MG63 (cell line): ENCODE results near the gene PRPF18. TPM values are rescaled to one million over a fixed set of nuclear protein-coding genes. Genes with fewer than 3 reads are reported as not detected.

Experiments used
- DNase-seq: peaks from one replicate; pipeline ENCODE4 v3.0.0-alpha.2; 2020
- H3K27me3 ChIP-seq: fragments of 250-450 bp; sonication (Bioruptor Pico); 2 replicates; pipeline ENCODE4 v1.5.1; 2020; ENCODE audit warnings: mild to moderate bottlenecking, moderate library complexity
- H3K36me3 ChIP-seq: fragments of 250-450 bp; sonication (Bioruptor Pico); 2 replicates; pipeline ENCODE4 v1.5.1; 2020; ENCODE audit warnings: mild to moderate bottlenecking, moderate library complexity
- H3K4me3 ChIP-seq: fragments of 250-450 bp; sonication (Bioruptor Pico); 2 replicates; pipeline ENCODE4 v1.5.1; 2020; ENCODE audit warnings: mild to moderate bottlenecking, moderate library complexity
- H3K9me3 ChIP-seq: fragments of 250-450 bp; sonication (Bioruptor Pico); 2 replicates; pipeline ENCODE4 v1.5.1; 2020; ENCODE audit warnings: mild to moderate bottlenecking, moderate library complexity
- total RNA-seq: library from RNA; depleted of rRNA; stranded (reverse); fragments of >200 nt; shearing (Covaris generic); gene quantifications from 2 replicates; pipeline ENCODE4 v1.2.3, GENCODE V29; 2014; ENCODE audit warnings: low replicate concordance

The PRPF18 gene
- total RNA-seq, 1 experiment from 2014 or later = 18.3 TPM

DNA sequence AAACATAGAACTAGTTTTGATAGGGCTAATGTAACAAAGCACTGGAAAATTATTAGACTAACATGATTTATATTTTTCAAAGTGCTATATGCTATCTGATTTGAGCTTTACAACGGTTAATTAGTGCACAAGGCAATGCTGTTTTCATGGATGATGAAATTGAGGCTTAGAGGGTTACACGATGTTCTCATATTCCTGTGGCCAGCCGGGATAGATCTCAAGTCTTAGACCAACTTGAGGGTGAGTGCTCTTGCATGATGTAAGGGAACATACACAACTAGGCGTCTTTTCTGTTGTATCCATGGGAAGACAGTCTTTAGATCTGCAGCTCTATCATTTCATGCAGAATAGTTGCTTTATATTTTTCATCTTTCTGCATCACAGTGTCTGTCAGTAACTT, 4.1 kb downstream of the PRPF18 start:
- no peaks in the 10 kb centered on the region for H3K9me3 ChIP-seq
- H3K4me3 ChIP-seq = no peak overlapping the region
- peaks cover 4% of the 10 kb centered on the region for H3K36me3 ChIP-seq
- no peak for DNase-seq
- H3K27me3 ChIP-seq = no peaks in the 10 kb centered on the region

DNA sequence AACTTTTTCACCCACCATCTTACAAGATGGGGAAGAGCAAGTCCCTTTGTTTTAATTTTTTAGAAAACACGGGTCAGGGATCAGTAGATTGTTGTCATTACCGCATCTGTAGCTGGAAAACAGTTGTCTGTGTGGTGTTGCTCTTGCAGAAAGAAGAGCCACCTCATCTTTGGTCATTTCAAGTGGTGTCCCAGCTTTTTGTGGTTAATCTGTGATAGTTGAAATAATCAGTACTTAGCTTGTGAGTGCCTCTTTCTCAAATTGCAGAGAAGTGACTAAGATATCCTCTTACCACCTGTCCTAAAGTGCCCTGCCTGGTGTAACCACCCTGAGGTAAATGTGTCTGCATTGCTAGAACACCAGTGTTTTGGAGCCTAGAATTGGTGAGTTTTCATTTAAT, 5.5 kb downstream of the PRPF18 start:
- no peaks in the 10 kb centered on the region for H3K9me3 ChIP-seq
- DNase-seq = no peak
- H3K27me3 ChIP-seq = no peaks in the 10 kb centered on the region
- H3K36me3 ChIP-seq = peaks cover 4% of the 10 kb centered on the region
- H3K4me3 ChIP-seq = no peak overlapping the region

DNA sequence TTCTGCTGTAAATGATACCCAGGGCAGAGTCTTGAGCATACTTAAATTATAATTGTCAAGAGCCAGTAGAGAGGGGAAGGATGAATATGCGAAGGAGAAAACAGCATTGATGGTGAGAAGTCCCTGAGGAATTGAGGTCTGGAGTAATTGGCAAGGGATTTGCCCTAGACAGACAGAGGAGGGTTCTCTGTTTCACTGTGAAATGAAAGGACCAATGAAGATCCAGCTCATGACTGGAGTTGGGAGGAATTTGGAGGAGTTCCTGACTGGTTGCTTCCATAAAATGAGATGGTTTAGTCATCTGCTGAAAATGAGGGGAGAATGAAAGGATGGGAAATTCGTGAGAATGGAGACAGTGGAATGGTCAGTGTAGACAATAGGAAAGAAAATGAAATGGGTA, 6.8 kb downstream of the PRPF18 start:
- H3K4me3 ChIP-seq = no peak overlapping the region
- no peaks in the 10 kb centered on the region for H3K27me3 ChIP-seq
- peaks cover 4% of the 10 kb centered on the region for H3K36me3 ChIP-seq
- no peak for DNase-seq
- no peaks in the 10 kb centered on the region for H3K9me3 ChIP-seq

DNA sequence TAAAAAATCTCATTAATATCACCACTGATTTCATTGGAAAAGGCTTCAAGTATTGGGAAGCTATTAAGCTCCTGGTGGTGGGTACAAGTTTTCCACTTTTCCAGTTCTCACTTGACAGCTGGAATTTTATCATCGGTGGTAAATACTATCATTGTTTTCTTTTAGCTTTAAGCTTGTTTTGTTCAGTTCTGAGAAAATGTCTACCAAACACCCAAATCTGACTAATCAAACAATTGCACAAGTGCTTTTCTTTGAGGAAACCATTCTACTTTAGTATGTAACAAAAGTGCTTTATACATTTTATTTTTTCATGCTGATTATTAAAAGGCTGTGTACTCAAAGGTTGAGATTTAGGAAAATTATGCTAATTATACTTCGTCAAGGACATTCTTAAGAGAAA, 7.9 kb downstream of the PRPF18 start:
- H3K9me3 ChIP-seq = no peaks in the 10 kb centered on the region
- H3K36me3 ChIP-seq = peaks cover 4% of the 10 kb centered on the region
- no peak for DNase-seq
- no peak overlapping the region for H3K4me3 ChIP-seq
- H3K27me3 ChIP-seq = no peaks in the 10 kb centered on the region

DNA sequence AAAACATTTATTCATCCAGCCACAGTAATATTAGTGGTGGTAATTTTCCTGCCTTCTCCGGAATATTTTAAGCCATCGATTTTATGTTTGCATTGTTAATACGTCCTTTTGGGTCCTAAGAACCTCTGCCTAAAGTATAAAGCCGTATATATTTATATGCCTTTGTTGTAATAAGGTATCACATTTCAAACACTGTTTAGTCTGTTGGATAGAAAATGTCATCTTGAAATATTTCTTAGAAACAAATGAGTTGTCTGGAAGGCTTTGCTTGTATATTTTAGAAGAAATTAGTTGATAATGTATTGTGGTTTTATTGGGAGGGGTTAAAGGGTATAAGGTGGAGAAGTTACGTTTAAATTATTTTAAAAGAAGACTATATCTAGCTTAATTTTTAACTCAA, 11.1 kb downstream of the PRPF18 start:
- no peak overlapping the region for H3K4me3 ChIP-seq
- no peaks in the 10 kb centered on the region for H3K27me3 ChIP-seq

DNA sequence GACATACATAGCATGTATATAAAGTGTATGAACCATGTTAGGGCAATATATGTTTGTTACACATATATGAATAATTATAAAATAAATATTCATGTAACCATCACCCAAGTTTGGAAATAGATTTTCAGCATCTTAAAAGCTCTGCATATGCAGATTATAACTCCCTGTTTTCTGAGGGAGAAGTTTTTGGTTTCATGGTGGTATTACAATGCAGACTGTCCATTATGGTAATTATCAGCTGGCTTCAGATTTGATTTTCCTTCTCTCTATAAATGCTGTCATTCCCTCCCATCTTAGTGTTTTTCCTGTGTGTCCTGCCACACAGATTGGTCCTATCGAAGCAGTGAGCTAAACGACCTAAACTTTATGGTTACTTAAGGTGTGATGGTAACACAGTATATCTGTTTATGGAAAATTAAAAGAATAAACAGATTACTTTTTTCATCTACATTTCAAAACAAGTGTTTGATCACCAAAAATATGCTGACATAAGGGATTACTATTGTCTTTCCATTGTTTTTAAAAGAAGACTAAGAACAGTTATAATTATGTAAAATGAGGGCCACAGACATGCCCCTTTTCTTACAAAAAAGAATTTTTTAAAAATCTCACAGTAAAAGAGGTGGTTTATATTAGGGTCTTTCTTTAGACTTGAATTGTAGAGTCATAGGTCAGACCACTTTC, 17.7 kb downstream of the PRPF18 start:
- Histone ChIP-seq H3K27me3 (no peaks in the 10 kb centered on the region), H3K9me3 (no peaks in the 10 kb centered on the region), H3K4me3 (no peak overlapping the region), H3K36me3 (peaks cover 7% of the 10 kb centered on the region; the same call in 1 of the 2 replicates)
- DNase-seq = no peak

More for the DNA sequence above, 11.1 kb downstream of the PRPF18 start:
- Histone ChIP-seq H3K36me3 (no peaks in the 10 kb centered on the region; the same call in 1 of the 2 replicates), H3K9me3 (no peaks in the 10 kb centered on the region)
- DNase-seq = no peak

DNA sequence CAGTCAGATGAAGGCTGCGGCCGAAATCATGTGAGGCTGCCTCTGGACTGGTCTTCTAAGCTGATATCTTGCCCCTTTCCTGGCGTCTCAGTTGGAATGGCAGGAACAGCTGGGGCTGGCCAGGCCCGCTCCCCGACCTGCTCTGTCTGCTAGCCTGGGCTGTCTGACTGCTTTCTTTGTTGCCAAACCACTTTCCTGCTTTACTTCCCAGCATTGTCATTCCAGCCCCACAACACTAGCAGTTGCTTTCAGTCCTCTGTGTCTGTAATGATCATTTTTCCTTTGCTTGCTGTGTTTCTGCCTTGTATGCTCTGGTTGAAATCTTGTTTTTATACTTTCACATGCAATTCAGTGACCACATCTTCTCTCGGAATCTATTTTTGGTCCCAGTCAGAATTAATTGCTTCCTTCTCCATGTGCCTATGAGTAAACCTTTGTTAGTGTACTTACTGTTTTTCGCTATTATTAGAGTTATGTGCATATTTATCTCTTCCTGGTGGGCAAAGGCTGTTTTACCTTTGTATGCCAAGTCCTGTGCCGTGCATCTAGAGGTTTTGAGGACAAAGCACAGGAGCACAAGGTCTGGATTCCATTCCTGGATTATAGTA, 21.6 kb downstream of the PRPF18 start:
- H3K4me3 ChIP-seq = no peak overlapping the region
- H3K27me3 ChIP-seq = no peaks in the 10 kb centered on the region

DNA sequence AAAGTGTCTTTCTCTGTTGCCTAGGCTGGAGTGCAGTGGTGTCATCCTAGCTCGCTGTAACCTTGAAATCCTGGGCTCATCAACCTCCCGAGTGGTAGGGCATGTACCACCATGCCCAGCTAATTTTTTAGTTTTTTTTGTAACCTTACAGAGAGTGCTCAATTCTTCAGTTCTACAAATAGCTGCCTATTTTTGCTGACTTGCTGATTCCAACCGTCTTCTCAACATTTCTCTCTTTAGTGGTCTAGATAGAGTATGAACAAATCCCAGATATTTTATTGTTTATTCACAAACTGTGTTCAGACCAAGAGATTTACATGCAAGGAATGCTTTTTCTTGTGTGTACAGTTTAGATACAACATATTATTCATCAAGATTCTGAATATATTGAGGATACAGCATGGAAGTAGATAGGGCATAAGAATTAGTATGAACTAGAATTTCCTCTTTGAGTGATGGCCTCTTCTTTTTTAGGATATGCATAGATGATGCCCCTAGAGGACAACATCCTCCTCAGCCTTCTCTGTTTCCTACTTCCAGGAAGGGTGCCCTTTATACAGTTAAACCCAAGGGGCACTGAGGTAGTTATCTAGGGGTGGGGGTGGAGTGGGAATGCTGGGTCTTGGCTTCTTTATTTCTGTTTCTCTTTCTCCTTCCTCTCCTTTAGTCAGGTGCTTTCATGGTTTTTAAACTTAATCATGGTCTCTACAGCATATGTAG, 26.0 kb downstream of the PRPF18 start:
- Histone ChIP-seq H3K4me3 (no peak overlapping the region), H3K36me3 (peaks cover 25% of the 10 kb centered on the region), H3K9me3 (no peaks in the 10 kb centered on the region), H3K27me3 (no peaks in the 10 kb centered on the region)
- no peak for DNase-seq

More for the DNA sequence above, 21.6 kb downstream of the PRPF18 start:
- H3K9me3 ChIP-seq = no peaks in the 10 kb centered on the region
- no peak for DNase-seq
- H3K36me3 ChIP-seq = peaks cover 13% of the 10 kb centered on the region

DNA sequence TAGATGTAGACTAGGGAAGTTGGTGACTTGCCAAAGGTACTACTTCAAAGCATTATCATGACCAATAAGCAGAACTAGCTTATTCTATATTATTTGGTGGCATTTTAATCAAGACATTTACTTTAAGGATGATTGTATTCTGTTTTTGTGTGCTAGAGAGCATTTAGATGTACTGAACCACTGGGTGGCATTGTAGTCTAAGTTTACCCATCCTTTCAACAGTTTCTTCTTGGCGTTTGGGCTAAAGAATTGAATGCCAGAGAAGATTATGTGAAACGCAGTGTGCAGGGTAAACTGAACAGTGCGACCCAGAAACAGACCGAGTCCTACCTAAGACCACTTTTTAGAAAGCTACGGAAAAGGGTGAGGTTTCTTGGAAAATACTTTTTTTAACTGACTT, 26.8 kb downstream of the PRPF18 start:
- Histone ChIP-seq H3K9me3 (no peaks in the 10 kb centered on the region), H3K27me3 (no peaks in the 10 kb centered on the region), H3K36me3 (peaks cover 25% of the 10 kb centered on the region), H3K4me3 (no peak overlapping the region)
- DNase-seq = no peak

DNA sequence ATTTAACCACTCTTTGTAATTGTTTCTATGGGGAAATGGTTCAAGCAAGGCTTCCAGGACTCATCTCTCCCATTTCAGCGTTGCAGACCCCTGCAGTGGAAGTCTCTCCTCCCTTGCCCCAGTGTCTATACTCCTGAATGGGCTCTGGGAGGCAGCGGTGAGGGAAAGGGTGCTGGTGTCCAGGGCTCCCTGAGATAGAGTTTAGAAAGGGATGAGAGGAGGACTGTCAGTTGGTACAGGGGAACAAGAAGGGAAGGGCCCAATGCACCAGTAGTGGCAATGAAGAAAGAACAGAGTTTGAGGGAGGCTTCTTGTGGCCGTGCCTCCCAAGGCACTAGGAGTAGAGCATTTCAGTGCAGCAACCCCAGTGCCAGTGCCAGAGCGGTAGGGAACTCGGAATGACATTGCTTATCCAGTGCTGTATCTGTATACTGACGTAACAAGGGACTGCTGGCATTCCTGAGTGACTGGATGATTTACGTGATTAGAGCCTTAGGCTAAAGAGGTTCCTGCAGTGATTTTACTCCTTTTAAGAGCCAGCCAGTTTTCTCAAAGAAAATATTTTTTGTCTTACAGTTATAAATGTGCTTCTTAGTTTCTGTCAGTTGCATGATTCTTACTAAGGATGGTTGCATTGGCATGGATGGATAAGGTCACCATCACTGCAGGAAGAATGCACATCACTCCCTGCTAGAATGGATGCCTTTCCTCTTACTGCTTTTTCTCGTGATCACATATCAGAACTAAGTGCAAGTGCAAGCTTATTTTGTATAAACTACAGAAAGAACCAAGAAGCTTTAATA, 28.0 kb downstream of the PRPF18 start:
- no peaks in the 10 kb centered on the region for H3K27me3 ChIP-seq
- no peak for DNase-seq
- H3K4me3 ChIP-seq = no peak overlapping the region
- no peaks in the 10 kb centered on the region for H3K9me3 ChIP-seq
- peaks cover 24% of the 10 kb centered on the region for H3K36me3 ChIP-seq

DNA sequence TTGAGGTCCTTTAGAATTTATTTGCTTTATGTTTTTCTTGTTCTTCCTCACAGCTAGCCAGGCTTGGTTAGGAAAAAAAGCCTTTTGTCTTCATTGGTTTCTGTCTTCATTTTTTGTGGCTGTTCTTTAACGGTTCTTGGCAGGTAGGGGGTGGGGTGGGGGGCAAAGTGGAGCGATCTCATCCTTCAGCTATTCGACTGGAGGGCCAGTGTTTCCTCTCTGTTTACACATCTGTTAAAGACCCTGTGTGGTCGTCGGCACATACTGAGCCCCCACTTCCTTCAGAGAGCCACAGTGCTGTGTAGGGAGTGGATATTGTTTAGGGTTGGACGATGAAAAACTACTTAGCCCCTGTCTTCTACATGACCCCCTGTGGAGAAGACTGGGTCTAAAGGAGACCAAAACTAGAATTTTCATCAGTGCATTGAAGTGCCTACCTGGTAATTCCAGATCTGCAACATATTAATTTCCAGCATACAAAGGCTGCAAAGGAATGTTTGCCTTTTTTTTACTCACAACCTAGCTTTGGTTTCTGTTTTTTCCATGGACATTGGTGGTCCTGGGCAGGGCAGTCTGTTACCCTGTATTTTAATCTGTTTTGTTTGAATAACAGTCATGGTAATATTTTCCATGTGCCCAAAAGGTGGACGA, 29.0 kb downstream of the PRPF18 start:
- peaks cover 21% of the 10 kb centered on the region for H3K36me3 ChIP-seq
- no peak for DNase-seq
- no peaks in the 10 kb centered on the region for H3K9me3 ChIP-seq

DNA sequence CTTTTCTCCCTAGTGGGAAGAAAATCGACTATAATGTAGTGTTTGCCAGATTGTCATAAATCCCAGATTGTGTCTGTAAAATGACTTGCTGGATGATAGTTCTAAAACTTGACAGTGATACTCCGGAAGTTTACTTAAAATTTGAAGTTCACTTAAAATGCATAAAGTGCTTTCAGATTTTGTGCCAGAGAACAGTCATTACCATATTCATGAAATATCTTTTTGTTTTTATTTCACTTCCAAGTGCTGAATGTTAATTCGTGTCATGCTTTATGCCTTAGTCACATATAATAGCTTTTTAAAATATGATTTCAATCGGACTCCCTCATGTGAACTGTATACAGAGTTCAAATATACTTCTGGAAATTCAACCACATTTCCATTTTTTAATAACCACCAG, 30.4 kb downstream of the PRPF18 start:
- no peak for DNase-seq
- H3K4me3 ChIP-seq = no peak overlapping the region
- no peaks in the 10 kb centered on the region for H3K9me3 ChIP-seq
- peaks cover 19% of the 10 kb centered on the region for H3K36me3 ChIP-seq
- no peaks in the 10 kb centered on the region for H3K27me3 ChIP-seq

More for the DNA sequence above, 29.0 kb downstream of the PRPF18 start:
- no peaks in the 10 kb centered on the region for H3K27me3 ChIP-seq
- H3K4me3 ChIP-seq = no peak overlapping the region

DNA sequence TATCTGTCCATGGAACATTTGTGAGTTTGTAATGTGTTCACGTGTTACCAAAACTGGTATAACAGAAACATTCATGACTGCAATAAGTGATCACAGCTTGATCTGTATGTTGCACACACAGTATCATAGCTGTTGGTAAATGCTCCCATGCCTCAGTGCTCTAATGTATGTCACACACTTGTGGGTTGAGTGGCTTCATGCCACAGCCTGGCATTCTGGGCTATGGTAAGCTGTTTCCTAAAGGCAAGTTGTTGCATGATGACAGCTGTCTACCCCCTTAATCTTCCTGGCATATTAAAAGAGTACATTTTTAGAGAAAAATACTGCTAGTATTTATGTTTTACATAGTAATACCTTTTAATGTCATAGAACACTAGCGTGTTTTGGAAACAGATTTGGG, 35.2 kb downstream of the PRPF18 start:
- no peak for DNase-seq
- Histone ChIP-seq H3K36me3 (peaks cover 5% of the 10 kb centered on the region), H3K4me3 (no peak overlapping the region), H3K9me3 (no peaks in the 10 kb centered on the region), H3K27me3 (no peaks in the 10 kb centered on the region)

DNA sequence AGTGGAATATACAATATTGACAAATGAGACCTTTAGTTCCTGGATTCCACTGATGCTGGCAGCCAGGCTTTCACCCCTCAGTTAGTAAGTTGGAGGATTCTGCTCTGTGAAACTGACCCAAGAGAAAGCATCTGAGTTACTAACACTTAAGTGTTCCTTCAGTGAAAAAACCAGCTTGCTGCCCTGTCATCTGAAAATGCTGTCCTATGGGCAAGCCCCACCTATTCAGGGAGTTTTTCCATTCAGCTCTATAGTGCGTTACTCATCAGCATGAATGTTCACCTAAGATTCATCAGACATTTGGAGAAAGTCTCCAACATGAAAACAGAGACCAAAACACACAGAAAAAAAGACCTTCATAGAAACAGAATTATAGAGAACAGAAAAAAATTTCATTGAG, 37.9 kb downstream of the PRPF18 start:
- no peaks in the 10 kb centered on the region for H3K9me3 ChIP-seq
- no peak overlapping the region for H3K4me3 ChIP-seq
- H3K36me3 ChIP-seq = no peaks in the 10 kb centered on the region; the same call in 1 of the 2 replicates
- H3K27me3 ChIP-seq = no peaks in the 10 kb centered on the region
- DNase-seq = no peak

DNA sequence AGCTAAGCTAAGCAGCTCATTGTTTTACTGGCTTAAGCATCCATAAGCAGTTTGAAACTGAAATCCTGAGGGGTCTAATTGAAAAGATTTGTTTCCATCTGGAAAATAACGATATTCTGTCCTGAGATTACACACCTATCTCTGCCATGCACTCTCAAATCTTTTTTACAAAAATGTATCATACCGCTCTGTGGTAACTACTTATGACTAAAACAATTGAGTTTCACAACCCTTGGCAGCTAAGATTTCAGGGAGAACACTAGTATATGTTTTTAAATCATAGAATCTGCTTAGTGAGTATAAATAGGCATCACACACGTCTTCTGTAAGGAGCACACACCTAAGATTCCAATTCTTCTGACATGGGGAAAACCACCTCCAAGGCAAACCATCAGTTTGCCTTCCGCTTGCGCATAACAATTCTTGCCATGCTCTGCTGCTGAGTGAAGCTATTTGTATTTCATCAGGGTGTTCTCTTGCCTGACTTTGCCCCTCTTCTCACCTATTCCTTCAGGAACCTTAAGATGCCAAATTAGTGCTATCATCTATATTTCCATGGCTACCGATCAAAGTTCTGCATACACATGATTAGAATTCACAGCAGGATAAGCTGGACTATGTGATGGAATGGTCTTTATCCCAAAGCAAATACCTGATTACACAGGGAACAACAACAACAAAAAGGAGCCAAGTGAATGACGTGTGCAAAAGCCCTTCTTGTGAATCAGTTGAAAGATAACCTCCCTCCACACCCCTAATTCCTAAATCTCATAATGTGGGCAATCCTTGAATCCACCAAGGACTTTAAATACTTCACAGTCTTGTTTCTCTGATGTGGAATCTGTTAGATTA, 40.9 kb downstream of the PRPF18 start:
- Histone ChIP-seq H3K36me3 (peaks cover 4% of the 10 kb centered on the region; the same call in 1 of the 2 replicates), H3K27me3 (no peaks in the 10 kb centered on the region)
- DNase-seq = no peak

DNA sequence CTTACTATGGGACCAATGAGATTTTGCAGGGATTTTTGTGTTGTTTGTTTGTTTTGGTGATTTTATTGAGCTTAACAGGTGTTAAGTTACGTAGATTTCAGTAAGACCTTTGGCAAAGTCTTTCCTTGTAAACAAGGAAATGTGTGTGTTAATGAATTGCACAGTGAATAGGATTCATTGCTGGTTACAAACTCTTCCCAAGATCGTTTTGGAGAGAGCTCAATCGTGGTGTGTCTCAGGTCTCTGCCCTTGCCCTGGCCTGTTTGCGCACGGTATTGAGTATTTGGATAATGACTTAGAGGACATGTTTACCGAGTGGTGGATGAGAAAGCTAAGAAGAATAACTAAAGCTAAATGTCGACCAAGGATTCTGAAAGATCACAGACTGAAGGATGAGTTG, 41.9 kb downstream of the PRPF18 start:
- Histone ChIP-seq H3K27me3 (no peaks in the 10 kb centered on the region), H3K36me3 (peaks cover 4% of the 10 kb centered on the region; the same call in 1 of the 2 replicates), H3K4me3 (no peak overlapping the region), H3K9me3 (no peaks in the 10 kb centered on the region)
- no peak for DNase-seq

More for the DNA sequence above, 40.9 kb downstream of the PRPF18 start:
- no peaks in the 10 kb centered on the region for H3K9me3 ChIP-seq
- no peak overlapping the region for H3K4me3 ChIP-seq
